ENCODE results near the gene CSRNP3. TPM values are rescaled to one million over a fixed set of nuclear protein-coding genes. Genes with fewer than 3 reads are reported as not detected.

CSRNP3 gene
- total and polyA plus RNA-seq, 7 donors = 0.96 to 6.6 (median 3.9) TPM

GRCh38 chr2:165452327-165452726, 17.2 kb upstream of the CSRNP3 start:
- Histone ChIP-seq H3K27ac (no peak overlapping the region), H3K27me3 (no peaks in the 10 kb centered on the region), H3K4me1 (no peaks in the 10 kb centered on the region), H3K36me3 (no peaks in the 10 kb centered on the region), H3K4me3 (no peak overlapping the region), H3K9me3 (no peaks in the 10 kb centered on the region)
- TF ChIP-seq POLR2AphosphoS5 (IDR thresholded peaks at IDR 0.05) (no peak), EP300 (IDR thresholded peaks at IDR 0.05) (no peak), CTCF (IDR thresholded peaks at IDR 0.05) (no peak), POLR2A (IDR thresholded peaks at IDR 0.05) (no peak)
- WGBS, 2 donors = 88 to 91% methylated on average over 2 of the region's 2 CpGs
- DNase-seq = no peak
- intact Hi-C loops (cut with DNase I) = no loop called here

GRCh38 chr2:165453561-165454094, 15.9 kb upstream of the CSRNP3 start:
- H3K9me3 ChIP-seq = no peaks in the 10 kb centered on the region
- H3K27me3 ChIP-seq = no peaks in the 10 kb centered on the region
- intact Hi-C loops (cut with DNase I) = no loop called here
- no peak overlapping the region for H3K27ac ChIP-seq
- no peaks in the 10 kb centered on the region for H3K4me1 ChIP-seq
- TF ChIP-seq POLR2AphosphoS5 (IDR thresholded peaks at IDR 0.05) (no peak), POLR2A (IDR thresholded peaks at IDR 0.05) (no peak), CTCF (IDR thresholded peaks at IDR 0.05) (no peak), EP300 (IDR thresholded peaks at IDR 0.05) (no peak)
- DNase-seq = no peak
- H3K4me3 ChIP-seq = no peak overlapping the region
- WGBS, 2 donors = 93 to 96% methylated on average over 5 of the region's 5 CpGs
- H3K36me3 ChIP-seq = no peaks in the 10 kb centered on the region

GRCh38 chr2:165454905-165455304, 14.6 kb upstream of the CSRNP3 start:
- Histone ChIP-seq H3K27ac (no peak overlapping the region), H3K36me3 (no peaks in the 10 kb centered on the region), H3K9me3 (no peaks in the 10 kb centered on the region), H3K27me3 (no peaks in the 10 kb centered on the region), H3K4me3 (no peak overlapping the region), H3K4me1 (no peaks in the 10 kb centered on the region)
- 91 to 94% methylated on average over 1 of the region's 1 CpG for WGBS, 2 donors
- DNase-seq = no peak
- intact Hi-C loops (cut with DNase I) = no loop called here
- no peak for TF ChIP-seq POLR2A (IDR thresholded peaks at IDR 0.05)
- TF ChIP-seq POLR2AphosphoS5 (IDR thresholded peaks at IDR 0.05) = no peak
- no peak for TF ChIP-seq CTCF (IDR thresholded peaks at IDR 0.05)
- TF ChIP-seq EP300 (IDR thresholded peaks at IDR 0.05) = no peak

- no peak overlapping the region for H3K4me3 ChIP-seq
- no peaks in the 10 kb centered on the region for H3K4me1 ChIP-seq
- H3K36me3 ChIP-seq = no peaks in the 10 kb centered on the region
- WGBS, 2 donors = 31 to 52% methylated on average over 1 of the region's 1 CpG
- H3K27me3 ChIP-seq = no peaks in the 10 kb centered on the region
- H3K27ac ChIP-seq = no peak overlapping the region
- no peaks in the 10 kb centered on the region for H3K9me3 ChIP-seq
- TF ChIP-seq EP300 (IDR thresholded peaks at IDR 0.05) (no peak), CTCF (IDR thresholded peaks at IDR 0.05) (no peak), POLR2AphosphoS5 (IDR thresholded peaks at IDR 0.05) (no peak), POLR2A (IDR thresholded peaks at IDR 0.05) (no peak)
- intact Hi-C loops (cut with DNase I) = no loop called here
- DNase-seq = no peak
These were observed 13.5 kb upstream of the CSRNP3 start for GRCh38 chr2:165456027-165456426.

GRCh38 chr2:165462443-165462842, 7.1 kb upstream of the CSRNP3 start:
- 82 to 84% methylated on average over 3 of the region's 3 CpGs for WGBS, 2 donors
- no peaks in the 10 kb centered on the region for H3K27me3 ChIP-seq
- intact Hi-C loops (cut with DNase I) = no loop called here
- no peak overlapping the region for H3K4me3 ChIP-seq
- H3K36me3 ChIP-seq = no peaks in the 10 kb centered on the region
- no peak overlapping the region for H3K27ac ChIP-seq
- H3K9me3 ChIP-seq = no peaks in the 10 kb centered on the region
- no peaks in the 10 kb centered on the region for H3K4me1 ChIP-seq
- TF ChIP-seq CTCF (IDR thresholded peaks at IDR 0.05) (no peak), POLR2AphosphoS5 (IDR thresholded peaks at IDR 0.05) (no peak), POLR2A (IDR thresholded peaks at IDR 0.05) (no peak), EP300 (IDR thresholded peaks at IDR 0.05) (no peak)
- DNase-seq = no peak

Measured in sigmoid colon (tissue), 7 donors.